ENCODE data around the gene TICRR. TPM values are rescaled to one million over a fixed set of nuclear protein-coding genes. Genes with fewer than 3 reads are reported as not detected.

The TICRR gene
- polyA plus RNA-seq, 2 of the 4 experiments (the other 2 are of a cell fraction) = 7.8 to 11.6 TPM

DNA sequence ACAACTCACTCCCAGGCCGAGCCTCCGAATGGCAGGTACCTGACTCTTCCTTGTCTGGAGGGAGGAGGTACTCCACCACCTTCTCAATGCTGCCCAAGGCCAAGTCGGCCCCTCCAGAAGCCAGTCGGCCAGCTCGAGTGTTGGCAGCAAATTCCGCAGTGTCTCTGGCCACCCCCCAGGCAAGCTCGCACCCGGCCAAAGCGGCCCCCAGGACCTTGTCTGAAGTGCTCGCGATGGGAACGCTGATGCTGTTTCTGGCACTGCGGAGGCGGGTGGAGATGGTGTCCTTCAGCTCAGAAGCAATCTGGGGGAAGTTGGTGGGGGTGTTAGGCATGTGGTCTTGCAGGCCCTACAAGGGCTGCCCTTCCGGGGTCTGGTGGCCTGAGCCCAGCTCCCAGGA, 94.7 kb downstream of the TICRR start:
- ATAC-seq (no peak), FAIRE-seq (no peak), DNase-seq (ENCODE audit: low read depth in 1 of 2, low spot score in 1 of 2) (no peak)
- ChIA-PET POLR2A (no interaction called here), CTCF (interaction anchor here (0.9 to 9.4 kb wide), 6 partner anchors 8 to 311 kb away, joined by 3 to 79 read pairs (median 7); partner anchors contain the start of gene KIF7)
- Histone ChIP-seq H3K4me2 (no peak overlapping the region), H3K4me1 (peaks cover 5% of the 10 kb centered on the region; the same call in 1 of the 3 replicates), H3K9me3 (no peaks in the 10 kb centered on the region), H3K4me3 (no peak overlapping the region), H3K27ac (no peak overlapping the region)
- 82% methylated on average over 15 of the region's 15 CpGs for WGBS (ENCODE audit: missing lambda C conversion rate)
- TF ChIP-seq MYC (IDR thresholded peaks at IDR 0.05; ENCODE audit: borderline replicate concordance, low read length) = no peak
- no peak for TF ChIP-seq ZC3H11A (IDR thresholded peaks at IDR 0.05)
- TF ChIP-seq HDAC2 (IDR thresholded peaks at IDR 0.05) = no peak
- TF ChIP-seq EHMT2 (IDR thresholded peaks at IDR 0.05; ENCODE audit: low read depth) = no peak
- TF ChIP-seq FOSB (CRISPR knock-in tag; IDR thresholded peaks at IDR 0.05) = no peak
- TF ChIP-seq FOSL2 (IDR thresholded peaks at IDR 0.05) = no peak
- no peak for TF ChIP-seq FOSL2 (CRISPR knock-in tag; IDR thresholded peaks at IDR 0.05)
- TF ChIP-seq, protein P1, sequence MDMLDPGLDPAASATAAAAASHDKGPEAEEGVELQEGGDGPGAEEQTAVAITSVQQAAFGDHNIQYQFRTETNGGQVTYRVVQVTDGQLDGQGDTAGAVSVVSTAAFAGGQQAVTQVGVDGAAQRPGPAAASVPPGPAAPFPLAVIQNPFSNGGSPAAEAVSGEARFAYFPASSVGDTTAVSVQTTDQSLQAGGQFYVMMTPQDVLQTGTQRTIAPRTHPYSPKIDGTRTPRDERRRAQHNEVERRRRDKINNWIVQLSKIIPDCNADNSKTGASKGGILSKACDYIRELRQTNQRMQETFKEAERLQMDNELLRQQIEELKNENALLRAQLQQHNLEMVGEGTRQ (IDR thresholded peaks at IDR 0.05) = no peak
- no peak for TF ChIP-seq KDM1A (IDR thresholded peaks at IDR 0.05; ENCODE audit: low read depth)
- no peak for TF ChIP-seq CBX2 (IDR thresholded peaks at IDR 0.05; ENCODE audit: borderline replicate concordance, low read depth)
- no peak for TF ChIP-seq RAD21 (conservative IDR thresholded peaks at IDR 0.05 in 1 of 2, IDR thresholded peaks at IDR 0.05 in 1 of 2)
- TF ChIP-seq, protein P2, sequence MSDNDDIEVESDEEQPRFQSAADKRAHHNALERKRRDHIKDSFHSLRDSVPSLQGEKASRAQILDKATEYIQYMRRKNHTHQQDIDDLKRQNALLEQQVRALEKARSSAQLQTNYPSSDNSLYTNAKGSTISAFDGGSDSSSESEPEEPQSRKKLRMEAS (IDR thresholded peaks at IDR 0.05) = no peak
- no peak for TF ChIP-seq HOXB13 (CRISPR knock-in tag; IDR thresholded peaks at IDR 0.05; ENCODE audit: low read depth)
- TF ChIP-seq NFE2L2 (conservative IDR thresholded peaks at IDR 0.05; ENCODE audit: low read length) = no peak

DNA sequence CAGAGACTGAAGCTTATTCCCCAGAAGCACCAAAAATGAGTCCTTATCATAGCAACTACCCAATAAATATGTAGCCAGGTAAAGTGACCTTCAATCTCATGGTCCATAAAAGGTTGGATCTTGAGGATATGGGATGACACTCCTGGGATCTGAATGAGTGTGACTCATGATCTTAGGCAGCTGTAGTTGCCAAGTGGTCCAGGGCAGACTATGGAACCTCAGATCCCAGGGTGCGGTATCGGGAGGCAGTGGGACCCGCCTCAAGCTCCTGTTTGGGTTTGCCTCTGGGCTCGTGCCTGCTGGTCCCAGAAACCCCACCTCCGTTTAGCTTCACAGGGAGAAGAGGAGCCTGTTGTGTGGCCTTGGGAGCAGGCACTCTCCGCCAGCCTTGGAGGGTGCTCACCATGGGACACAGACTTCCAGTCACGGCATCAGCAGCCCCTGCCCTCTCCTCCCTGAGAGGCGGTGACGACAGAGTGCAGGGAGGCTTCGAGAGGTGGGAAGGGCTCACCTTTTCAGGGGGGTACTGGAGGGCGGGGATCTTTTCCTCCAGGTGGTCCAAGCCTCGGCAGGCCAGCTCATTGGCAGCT, 95.8 kb downstream of the TICRR start:
- Histone ChIP-seq H3K4me3 (no peak overlapping the region), H3K9me3 (no peaks in the 10 kb centered on the region), H3K4me2 (no peak overlapping the region), H3K4me1 (no peaks in the 10 kb centered on the region), H3K27ac (no peak overlapping the region)
- no peak for DNase-seq (ENCODE audit: low read depth in 1 of 2, low spot score in 1 of 2)
- ChIA-PET POLR2A (no interaction called here), CTCF (interaction anchor here (0.9 to 9.4 kb wide), 10 partner anchors 9 to 312 kb away, joined by 3 to 79 read pairs (median 4); partner anchors contain the start of gene KIF7)
- no peak for FAIRE-seq
- WGBS (ENCODE audit: missing lambda C conversion rate) = 82% methylated on average over 12 of the region's 12 CpGs
- no peak for ATAC-seq
- TF ChIP-seq ZFP36 (IDR thresholded peaks at IDR 0.05; ENCODE audit: borderline replicate concordance, partially characterized antibody) (no peak), JUNB (IDR thresholded peaks at IDR 0.05) (no peak), CHD4 (IDR thresholded peaks at IDR 0.05; ENCODE audit: borderline replicate concordance) (no peak), SMC3 (IDR thresholded peaks at IDR 0.05) (no peak), SREBF2 (IDR thresholded peaks at IDR 0.05) (no peak), JUN (IDR thresholded peaks at IDR 0.05) (no peak), FOXS1 (CRISPR knock-in tag; IDR thresholded peaks at IDR 0.05) (no peak)
- TF ChIP-seq, protein P3, sequence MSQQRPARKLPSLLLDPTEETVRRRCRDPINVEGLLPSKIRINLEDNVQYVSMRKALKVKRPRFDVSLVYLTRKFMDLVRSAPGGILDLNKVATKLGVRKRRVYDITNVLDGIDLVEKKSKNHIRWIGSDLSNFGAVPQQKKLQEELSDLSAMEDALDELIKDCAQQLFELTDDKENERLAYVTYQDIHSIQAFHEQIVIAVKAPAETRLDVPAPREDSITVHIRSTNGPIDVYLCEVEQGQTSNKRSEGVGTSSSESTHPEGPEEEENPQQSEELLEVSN (IDR thresholded peaks at IDR 0.05; ENCODE audit: borderline replicate concordance, low read depth) = no peak
- TF ChIP-seq, protein P4, sequence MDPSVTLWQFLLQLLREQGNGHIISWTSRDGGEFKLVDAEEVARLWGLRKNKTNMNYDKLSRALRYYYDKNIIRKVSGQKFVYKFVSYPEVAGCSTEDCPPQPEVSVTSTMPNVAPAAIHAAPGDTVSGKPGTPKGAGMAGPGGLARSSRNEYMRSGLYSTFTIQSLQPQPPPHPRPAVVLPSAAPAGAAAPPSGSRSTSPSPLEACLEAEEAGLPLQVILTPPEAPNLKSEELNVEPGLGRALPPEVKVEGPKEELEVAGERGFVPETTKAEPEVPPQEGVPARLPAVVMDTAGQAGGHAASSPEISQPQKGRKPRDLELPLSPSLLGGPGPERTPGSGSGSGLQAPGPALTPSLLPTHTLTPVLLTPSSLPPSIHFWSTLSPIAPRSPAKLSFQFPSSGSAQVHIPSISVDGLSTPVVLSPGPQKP (IDR thresholded peaks at IDR 0.05; ENCODE audit: low read depth, low read length) = no peak
